ENCODE data around the gene UNK.

DNA sequence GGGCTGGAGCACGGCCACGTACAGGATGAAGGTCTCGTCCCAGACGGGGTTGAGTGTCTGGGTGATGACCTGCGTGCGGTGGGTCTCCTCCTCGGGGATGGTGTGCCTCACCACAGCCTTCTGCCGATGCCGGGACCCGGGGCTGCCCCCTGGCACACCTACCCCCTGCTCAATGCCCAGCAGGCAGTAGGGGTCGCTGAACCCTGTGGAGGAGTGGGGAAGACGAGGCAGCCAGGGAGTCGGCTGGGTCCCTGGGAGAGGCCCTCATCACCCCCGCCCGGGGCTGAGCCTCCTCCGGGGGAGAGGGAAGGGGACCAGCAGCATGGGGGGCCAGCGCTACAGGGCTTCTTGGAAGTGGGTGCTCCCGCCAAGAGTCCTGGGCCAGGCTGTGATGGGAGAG, 57.8 kb downstream of the UNK start:
- TF ChIP-seq, protein P1, sequence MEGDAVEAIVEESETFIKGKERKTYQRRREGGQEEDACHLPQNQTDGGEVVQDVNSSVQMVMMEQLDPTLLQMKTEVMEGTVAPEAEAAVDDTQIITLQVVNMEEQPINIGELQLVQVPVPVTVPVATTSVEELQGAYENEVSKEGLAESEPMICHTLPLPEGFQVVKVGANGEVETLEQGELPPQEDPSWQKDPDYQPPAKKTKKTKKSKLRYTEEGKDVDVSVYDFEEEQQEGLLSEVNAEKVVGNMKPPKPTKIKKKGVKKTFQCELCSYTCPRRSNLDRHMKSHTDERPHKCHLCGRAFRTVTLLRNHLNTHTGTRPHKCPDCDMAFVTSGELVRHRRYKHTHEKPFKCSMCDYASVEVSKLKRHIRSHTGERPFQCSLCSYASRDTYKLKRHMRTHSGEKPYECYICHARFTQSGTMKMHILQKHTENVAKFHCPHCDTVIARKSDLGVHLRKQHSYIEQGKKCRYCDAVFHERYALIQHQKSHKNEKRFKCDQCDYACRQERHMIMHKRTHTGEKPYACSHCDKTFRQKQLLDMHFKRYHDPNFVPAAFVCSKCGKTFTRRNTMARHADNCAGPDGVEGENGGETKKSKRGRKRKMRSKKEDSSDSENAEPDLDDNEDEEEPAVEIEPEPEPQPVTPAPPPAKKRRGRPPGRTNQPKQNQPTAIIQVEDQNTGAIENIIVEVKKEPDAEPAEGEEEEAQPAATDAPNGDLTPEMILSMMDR (IDR thresholded peaks at IDR 0.05): no peak
- no peak for TF ChIP-seq EZH2 (IDR thresholded peaks at IDR 0.05; ENCODE audit: borderline replicate concordance, insufficient read depth, low read depth, low read length, poor library complexity, severe bottlenecking)

All from B cell (primary cell).